Suprapubic skin (tissue), 4 donors: Measurements from ENCODE around the gene NCR2. TPM values are rescaled to one million over a fixed set of nuclear protein-coding genes. Genes with fewer than 3 reads are reported as not detected.
"Not testable (repeated sequence)": the region's sequence is repeated elsewhere in the genome, so short reads cannot be mapped to it uniquely, and the experiment has no call there.

Experiments
- DNase-seq, 2 donors: peaks; one replicate each; pipeline ENCODE4 v3.0.0-alpha.2; 2019; ENCODE audit warnings: low spot score in 2 of 2
- H3K27ac ChIP-seq: fragments of 200-600 bp; sonication (generic); one replicate; pipeline ENCODE4 v1.5.1; 2019
- H3K27me3 ChIP-seq: fragments of 200-600 bp; sonication (generic); one replicate; pipeline ENCODE4 v1.5.1; 2019
- H3K36me3 ChIP-seq: fragments of 200-600 bp; sonication (generic); one replicate; pipeline ENCODE4 v1.5.1; 2019
- H3K4me1 ChIP-seq: fragments of 200-600 bp; sonication (generic); one replicate; pipeline ENCODE4 v1.5.1; 2019
- H3K4me3 ChIP-seq: fragments of 200-600 bp; sonication (generic); one replicate; pipeline ENCODE4 v1.5.1; 2019; ENCODE audit warnings: mild to moderate bottlenecking
- H3K9me3 ChIP-seq: fragments of 200-600 bp; sonication (generic); one replicate; pipeline ENCODE4 v1.5.1; 2019
- EP300 ChIP-seq: sonication (generic); formaldehyde crosslinking; IDR thresholded peaks from one replicate; pipeline ENCODE4 v1.6.1; 2017; ENCODE audit warnings: antibody characterized with exemption
- POLR2A ChIP-seq, 2 donors: fragments of 450-650 bp; IDR thresholded peaks; one replicate each; pipeline ENCODE4 v1.6.1; 2017; ENCODE audit warnings: antibody characterized with exemption in 2 of 2, mild to moderate bottlenecking in 2 of 2, moderate library complexity in 2 of 2
- POLR2AphosphoS5 ChIP-seq, 3 donors: sonication (generic); formaldehyde crosslinking; IDR thresholded peaks; one replicate each; pipeline ENCODE4 v1.6.1; 2017; ENCODE audit warnings: antibody characterized with exemption in 3 of 3
- WGBS: methylation state at CpG from one replicate; pipeline ENCODE4 v1.1.5; 2018; 5-methylcytosine and 5-hydroxymethylcytosine counted together
- total RNA-seq, 4 donors: library from RNA; depleted of rRNA; stranded (reverse); fragments of >200 nt; gene quantifications; one replicate each; pipeline ENCODE4 v1.1.0, GENCODE V29; 2016
- TF ChIP-seq, protein P1 (sequence below), 2 donors: fragments of 200-600 bp in 1 of 2; fragments of 450-650 bp in 1 of 2; sonication (generic) in 1 of 2; IDR thresholded peaks; one replicate each; pipeline ENCODE4 v1.5.1; 2016 to 2019; ENCODE audit warnings: antibody characterized with exemption in 2 of 2, mild to moderate bottlenecking in 1 of 2, moderate library complexity in 1 of 2

The NCR2 gene
- total RNA-seq, 4 donors from 2014 or later, result not detected

DNA sequence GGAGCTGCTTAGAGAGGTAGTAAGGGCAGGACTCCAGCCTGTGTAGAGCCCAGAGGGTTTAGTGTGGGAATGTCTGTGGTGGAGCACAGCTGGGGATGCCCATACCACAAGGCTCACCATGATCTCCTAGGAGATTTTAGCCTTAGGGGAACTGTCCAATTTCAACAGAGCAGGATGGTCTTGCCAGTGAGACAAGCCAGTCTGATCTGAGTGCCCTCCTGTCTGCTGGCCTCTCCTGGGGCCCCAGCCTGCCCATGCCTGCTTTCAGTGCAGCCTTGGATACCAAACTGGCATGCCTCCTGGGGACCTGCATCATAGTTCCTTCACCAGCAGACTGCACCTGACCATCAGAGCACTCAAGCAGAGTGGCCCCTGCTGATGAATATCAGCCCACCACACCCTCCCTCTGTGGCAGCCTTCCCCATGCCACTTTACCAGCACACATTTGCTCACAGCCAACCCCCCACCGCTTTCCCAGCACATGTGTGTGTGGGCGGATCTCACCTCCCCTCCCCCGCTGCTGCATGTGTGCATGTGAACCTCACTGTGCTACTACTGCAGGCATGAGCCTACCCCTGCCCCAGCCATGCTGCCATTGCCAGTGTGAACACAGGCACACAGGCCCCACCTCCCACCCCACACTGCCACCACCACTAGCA lies 41.1 kb upstream of the NCR2 start:
- Histone ChIP-seq H3K9me3 (peaks cover 3% of the 10 kb centered on the region), H3K27me3 (peaks cover 15% of the 10 kb centered on the region), H3K36me3 (no peaks in the 10 kb centered on the region), H3K4me3 (no peak overlapping the region), H3K4me1 (no peaks in the 10 kb centered on the region), H3K27ac (no peak overlapping the region)
- 76% methylated on average over 3 of the region's 3 CpGs for WGBS
- TF ChIP-seq POLR2A (IDR thresholded peaks at IDR 0.05), result no peak
- TF ChIP-seq POLR2AphosphoS5 (IDR thresholded peaks at IDR 0.05), result no peak
- TF ChIP-seq, protein P1, sequence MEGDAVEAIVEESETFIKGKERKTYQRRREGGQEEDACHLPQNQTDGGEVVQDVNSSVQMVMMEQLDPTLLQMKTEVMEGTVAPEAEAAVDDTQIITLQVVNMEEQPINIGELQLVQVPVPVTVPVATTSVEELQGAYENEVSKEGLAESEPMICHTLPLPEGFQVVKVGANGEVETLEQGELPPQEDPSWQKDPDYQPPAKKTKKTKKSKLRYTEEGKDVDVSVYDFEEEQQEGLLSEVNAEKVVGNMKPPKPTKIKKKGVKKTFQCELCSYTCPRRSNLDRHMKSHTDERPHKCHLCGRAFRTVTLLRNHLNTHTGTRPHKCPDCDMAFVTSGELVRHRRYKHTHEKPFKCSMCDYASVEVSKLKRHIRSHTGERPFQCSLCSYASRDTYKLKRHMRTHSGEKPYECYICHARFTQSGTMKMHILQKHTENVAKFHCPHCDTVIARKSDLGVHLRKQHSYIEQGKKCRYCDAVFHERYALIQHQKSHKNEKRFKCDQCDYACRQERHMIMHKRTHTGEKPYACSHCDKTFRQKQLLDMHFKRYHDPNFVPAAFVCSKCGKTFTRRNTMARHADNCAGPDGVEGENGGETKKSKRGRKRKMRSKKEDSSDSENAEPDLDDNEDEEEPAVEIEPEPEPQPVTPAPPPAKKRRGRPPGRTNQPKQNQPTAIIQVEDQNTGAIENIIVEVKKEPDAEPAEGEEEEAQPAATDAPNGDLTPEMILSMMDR (IDR thresholded peaks at IDR 0.05), result no peak
- TF ChIP-seq EP300, result no peak
- DNase-seq, result no peak

DNA sequence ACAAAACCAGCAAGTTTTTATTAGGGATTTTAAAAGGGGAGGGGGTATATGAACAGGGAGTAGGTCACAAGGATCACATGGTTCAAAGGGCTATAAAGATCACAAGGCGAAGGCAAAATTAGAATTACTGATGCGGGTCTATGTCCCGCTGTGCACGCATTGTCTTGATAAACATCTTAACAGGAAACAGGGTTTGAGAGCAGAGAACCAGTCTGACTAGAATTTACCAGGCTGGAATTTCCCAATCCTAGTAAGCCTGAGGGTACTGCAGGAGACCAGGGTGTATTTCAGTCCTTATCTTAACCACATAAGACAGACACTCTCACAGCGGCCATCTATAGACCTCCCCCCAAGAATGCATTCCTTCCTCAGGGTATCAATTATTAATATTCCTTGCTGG lies 38.2 kb upstream of the NCR2 start:
- H3K9me3 ChIP-seq, H3K36me3 ChIP-seq, H3K4me3 ChIP-seq, DNase-seq, H3K27ac ChIP-seq, H3K4me1 ChIP-seq: not testable (repeated sequence)
- H3K27me3 ChIP-seq, result peaks cover 10% of the 10 kb centered on the region
- 45% methylated on average over 5 of the region's 5 CpGs for WGBS

DNA sequence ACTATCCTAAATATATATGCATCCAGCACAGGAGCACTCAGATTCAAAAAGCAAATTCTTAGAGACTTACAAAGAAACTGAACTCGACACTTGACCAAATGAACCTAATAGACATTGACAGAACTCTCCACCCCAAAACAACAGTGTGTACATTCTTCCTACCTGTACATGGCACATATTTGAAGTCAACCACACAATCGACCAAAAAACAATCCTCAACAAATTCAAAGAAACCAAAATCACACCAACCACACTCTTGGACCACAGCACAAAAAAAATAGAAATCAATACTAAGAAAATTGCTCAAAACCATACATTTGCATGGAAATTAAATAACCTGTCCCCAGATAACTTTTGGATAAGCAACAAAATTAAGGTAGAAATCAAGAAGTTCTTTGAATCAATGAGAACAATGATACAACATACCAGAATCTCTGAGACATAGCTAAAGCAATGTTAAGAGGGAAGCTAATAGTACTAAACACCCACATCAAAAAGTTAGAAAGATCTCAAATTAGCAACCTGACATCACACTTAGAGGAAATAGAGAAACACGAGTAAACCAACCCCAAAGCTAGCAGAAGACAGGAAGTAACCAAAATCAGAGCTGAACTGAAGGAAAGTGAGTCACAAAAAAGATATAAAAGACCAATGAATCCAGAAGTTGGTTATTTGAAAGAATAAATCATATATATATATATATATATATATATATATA lies 36.5 kb upstream of the NCR2 start:
- no peaks in the 10 kb centered on the region for H3K36me3 ChIP-seq
- H3K27me3 ChIP-seq, result peaks cover 10% of the 10 kb centered on the region
- 55% methylated on average over 3 of the region's 3 CpGs for WGBS
- no peak overlapping the region for H3K4me3 ChIP-seq
- no peak overlapping the region for H3K27ac ChIP-seq
- TF ChIP-seq POLR2A (IDR thresholded peaks at IDR 0.05) (no peak), EP300 (no peak), POLR2AphosphoS5 (IDR thresholded peaks at IDR 0.05) (no peak)
- TF ChIP-seq, protein P1 (IDR thresholded peaks at IDR 0.05), result no peak
- peaks cover 3% of the 10 kb centered on the region for H3K9me3 ChIP-seq
- H3K4me1 ChIP-seq, result no peaks in the 10 kb centered on the region
- DNase-seq, result no peak

DNA sequence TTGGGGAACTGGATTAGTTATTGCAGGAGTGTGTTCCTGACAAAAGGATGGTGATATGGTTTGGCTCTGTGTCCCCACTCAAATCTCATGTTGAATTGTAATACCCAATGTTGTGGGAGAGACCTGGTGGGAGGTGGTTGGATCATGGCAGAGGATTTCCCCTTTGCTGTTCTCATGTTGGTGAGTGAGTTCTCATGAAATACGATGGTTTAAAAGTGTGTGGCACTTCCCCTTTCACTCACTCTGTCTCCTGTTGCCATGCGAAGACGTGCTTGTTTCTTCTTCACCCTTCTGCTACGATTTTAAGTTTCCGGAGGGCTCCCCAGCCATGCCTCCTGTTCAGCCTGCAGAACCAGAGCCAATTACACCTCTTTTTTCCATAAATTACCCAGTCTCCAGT lies 32.8 kb upstream of the NCR2 start:
- WGBS, result 63% methylated on average over 5 of the region's 5 CpGs
- Histone ChIP-seq H3K27ac (no peak overlapping the region), H3K4me3 (no peak overlapping the region), H3K9me3 (no peaks in the 10 kb centered on the region), H3K36me3 (no peaks in the 10 kb centered on the region), H3K27me3 (peaks cover 13% of the 10 kb centered on the region), H3K4me1 (no peaks in the 10 kb centered on the region)
- TF ChIP-seq, protein P1 (IDR thresholded peaks at IDR 0.05), result no peak
- TF ChIP-seq POLR2AphosphoS5 (IDR thresholded peaks at IDR 0.05), result no peak
- no peak for TF ChIP-seq POLR2A (IDR thresholded peaks at IDR 0.05)
- TF ChIP-seq EP300, result no peak
- no peak for DNase-seq

DNA sequence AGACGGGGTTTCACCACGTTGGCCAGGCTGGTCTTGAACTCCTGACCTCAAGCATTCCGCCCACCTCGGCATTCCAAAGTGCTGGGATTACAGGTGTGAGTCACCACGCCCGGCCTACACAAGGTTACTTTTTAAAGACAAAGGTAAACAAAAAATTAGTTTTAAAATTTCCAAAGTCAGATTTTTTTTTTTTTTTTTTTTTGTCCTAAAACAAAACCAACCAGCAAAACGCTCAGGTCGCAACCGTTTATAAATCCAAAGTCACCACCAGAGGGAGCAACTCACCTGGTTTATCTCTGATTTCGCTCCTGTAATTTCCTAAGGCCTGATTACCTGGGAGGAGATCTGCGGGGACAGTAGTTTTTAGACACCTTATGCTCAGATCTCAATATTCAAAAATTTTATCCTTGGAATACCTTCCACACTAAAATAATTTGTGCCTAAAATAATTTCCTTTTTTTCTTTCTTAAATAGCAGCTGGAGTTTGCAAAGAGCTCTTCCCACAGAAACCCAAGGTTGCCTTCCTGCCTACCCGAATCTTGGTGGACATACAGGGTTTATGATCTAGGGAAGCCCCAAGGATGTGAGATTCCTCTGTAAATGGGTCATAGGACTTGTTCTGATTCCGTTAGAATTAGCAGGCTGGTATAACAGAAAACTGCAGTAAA lies 29.1 kb upstream of the NCR2 start:
- Histone ChIP-seq H3K36me3 (no peaks in the 10 kb centered on the region), H3K9me3 (no peaks in the 10 kb centered on the region), H3K27me3 (peaks cover 35% of the 10 kb centered on the region), H3K4me1 (no peaks in the 10 kb centered on the region), H3K4me3 (no peak overlapping the region), H3K27ac (no peak overlapping the region)
- no peak for TF ChIP-seq POLR2A (IDR thresholded peaks at IDR 0.05)
- TF ChIP-seq, protein P1 (IDR thresholded peaks at IDR 0.05), result peak; percentile 28 to 34
- no peak for DNase-seq
- 22% methylated on average over 13 of the region's 13 CpGs for WGBS
